Epidermal melanocyte (primary cell): ENCODE results near the gene LITAF.
"Not testable (repeated sequence)": the region's sequence is repeated elsewhere in the genome, so short reads cannot be mapped to it uniquely, and the experiment has no call there.

Experiments used
- DNase-seq: peaks from one replicate; pipeline ENCODE4 v3.0.0; 2011; ENCODE audit warnings: low spot score; ENCODE audit not compliant: insufficient read length

LITAF gene

GRCh38 chr16:11601425-11601824 is 14.7 kb upstream of the LITAF start:
- DNase-seq: no peak

- DNase-seq: no peak
Observed at GRCh38 chr16:11599579-11599978, 12.9 kb upstream of the LITAF start.

- no peak for DNase-seq
Observed at GRCh38 chr16:11597235-11598095, 10.7 kb upstream of the LITAF start.

GRCh38 chr16:11596572-11597226 is 10.0 kb upstream of the LITAF start:
- DNase-seq: no peak

- no peak for DNase-seq
Observed at GRCh38 chr16:11593581-11593980, 6.9 kb upstream of the LITAF start.

- not testable (repeated sequence) for DNase-seq
Observed at GRCh38 chr16:11593076-11593475, 6.4 kb upstream of the LITAF start.

GRCh38 chr16:11591630-11592029 is 4.9 kb upstream of the LITAF start:
- not testable (repeated sequence) for DNase-seq

GRCh38 chr16:11589198-11589550 is 2.5 kb upstream of the LITAF start:
- DNase-seq: no peak

GRCh38 chr16:11588321-11589197 is 1.8 kb upstream of the LITAF start:
- no peak for DNase-seq

GRCh38 chr16:11587643-11588247 is 1.0 kb upstream of the LITAF start:
- DNase-seq: no peak

GRCh38 chr16:11586378-11586855 is 302 bp downstream of the LITAF start:
- DNase-seq: no peak

- no peak for DNase-seq
Observed at GRCh38 chr16:11585460-11586377, 1.0 kb downstream of the LITAF start.

- no peak for DNase-seq
Observed at GRCh38 chr16:11583889-11584565, 2.7 kb downstream of the LITAF start.

- DNase-seq: no peak
Observed at GRCh38 chr16:11583166-11583565, 3.6 kb downstream of the LITAF start.

- DNase-seq: no peak
Observed at GRCh38 chr16:11582157-11582814, 4.4 kb downstream of the LITAF start.

- DNase-seq: no peak
Observed at GRCh38 chr16:11581678-11582077, 5.0 kb downstream of the LITAF start.

- no peak for DNase-seq
Observed at GRCh38 chr16:11580451-11581086, 6.2 kb downstream of the LITAF start.

- DNase-seq: not testable (repeated sequence)
Observed at GRCh38 chr16:11577290-11577660, 9.4 kb downstream of the LITAF start.
